Endometrial microvascular endothelial cells (primary cell): ENCODE measurements around the gene CACNG4. TPM values are rescaled to one million over a fixed set of nuclear protein-coding genes. Genes with fewer than 3 reads are reported as not detected.
"Not testable (repeated sequence)": the region's sequence is repeated elsewhere in the genome, so short reads cannot be mapped to it uniquely, and the experiment has no call there.

Experiments used
- in situ Hi-C: cut with HindIII; loops from 2 replicates; pipeline ENCODE4 v1.10.0; 2017; ENCODE audit warnings: low sequenced_read_pairs, low pct_unique_long_range_greater_than_20kb; ENCODE audit errors: inconsistent ontology term
- total RNA-seq: library from RNA; depleted of rRNA; stranded (reverse); fragments of >200 nt; gene quantifications from one replicate; pipeline ENCODE4 v1.2.3, GENCODE V29; 2015; ENCODE audit errors: inconsistent ontology term

Gene CACNG4
- total RNA-seq, 1 donor from 2014 or later: not detected

DNA sequence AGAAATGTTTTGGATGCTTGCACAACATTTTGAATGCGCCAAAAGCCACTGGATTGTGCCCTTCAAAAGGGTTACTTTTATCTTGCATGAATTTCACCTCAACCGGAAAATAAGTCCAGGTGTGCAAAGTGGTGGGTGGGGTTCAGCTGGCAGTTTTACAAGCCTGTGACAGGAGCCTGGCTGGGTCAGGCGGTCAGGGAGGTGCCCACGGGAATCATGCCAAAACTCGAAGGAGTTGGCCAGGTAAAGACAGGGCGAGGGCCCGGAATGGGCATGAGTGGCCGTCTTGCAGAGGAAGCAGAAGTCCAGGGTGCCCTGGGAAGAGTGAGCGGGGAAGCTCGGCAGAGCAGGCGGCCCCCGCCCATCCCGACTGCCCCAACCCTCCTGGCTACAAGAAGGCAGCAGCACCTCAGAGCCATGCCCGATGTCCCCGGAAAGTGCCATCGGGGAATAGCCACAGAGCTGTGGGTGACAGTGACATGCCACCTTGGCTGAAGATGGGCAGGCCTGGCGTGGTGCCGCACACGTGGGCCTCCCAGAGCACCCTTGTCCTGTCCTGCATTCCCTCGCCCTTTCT lies 60.8 kb downstream of the CACNG4 start:
- in situ Hi-C loops: no loop called here

DNA sequence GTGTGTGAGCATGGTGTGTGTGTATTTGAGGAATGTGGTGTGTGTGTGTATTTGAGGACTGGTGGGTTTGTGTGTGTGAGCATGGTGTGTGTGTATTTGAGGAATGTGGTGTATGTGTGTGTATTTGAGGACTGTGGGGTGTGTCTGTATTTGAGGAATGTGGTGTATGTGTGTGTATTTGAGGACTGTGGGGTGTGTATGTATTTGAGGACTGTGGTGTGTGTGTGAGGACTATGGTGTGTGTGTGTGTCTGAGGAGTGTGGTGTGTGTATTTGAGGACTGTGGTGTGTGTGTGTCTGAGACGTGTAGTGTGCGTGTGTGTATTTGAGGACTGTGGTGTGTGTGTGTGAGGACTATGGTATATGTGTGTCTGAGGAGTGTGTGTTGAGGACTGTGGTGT lies 61.8 kb downstream of the CACNG4 start:
- in situ Hi-C loops: no loop called here

DNA sequence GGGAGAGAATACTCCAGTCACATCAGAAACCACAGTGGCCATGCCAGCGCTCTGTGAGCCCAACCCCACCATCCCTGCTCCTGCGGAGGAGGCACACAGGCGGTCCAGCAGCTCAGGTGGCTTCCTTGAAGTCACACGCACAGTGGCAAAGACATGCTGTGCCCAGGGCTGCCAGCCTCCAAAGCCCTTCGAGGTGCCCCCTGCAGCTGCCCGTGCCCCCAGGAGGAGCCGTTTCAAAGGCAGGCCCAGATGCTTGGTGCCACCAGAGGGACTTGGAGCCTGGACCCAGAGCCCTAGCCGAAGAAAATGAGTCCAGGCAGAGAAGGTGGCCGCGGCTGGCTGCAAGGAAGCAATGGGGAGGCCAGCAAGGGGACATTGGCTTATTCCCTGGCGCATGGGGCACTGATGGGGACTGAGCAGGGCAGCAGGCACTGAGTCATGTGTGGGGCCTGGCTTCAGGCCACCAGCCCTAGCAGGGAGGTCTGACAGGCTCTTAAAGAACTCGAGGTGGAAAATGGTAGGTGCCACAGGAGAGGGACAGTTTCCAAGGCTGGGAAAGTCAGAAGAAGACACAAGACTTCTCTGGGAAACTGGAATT lies 62.6 kb downstream of the CACNG4 start:
- in situ Hi-C loops: no loop called here

DNA sequence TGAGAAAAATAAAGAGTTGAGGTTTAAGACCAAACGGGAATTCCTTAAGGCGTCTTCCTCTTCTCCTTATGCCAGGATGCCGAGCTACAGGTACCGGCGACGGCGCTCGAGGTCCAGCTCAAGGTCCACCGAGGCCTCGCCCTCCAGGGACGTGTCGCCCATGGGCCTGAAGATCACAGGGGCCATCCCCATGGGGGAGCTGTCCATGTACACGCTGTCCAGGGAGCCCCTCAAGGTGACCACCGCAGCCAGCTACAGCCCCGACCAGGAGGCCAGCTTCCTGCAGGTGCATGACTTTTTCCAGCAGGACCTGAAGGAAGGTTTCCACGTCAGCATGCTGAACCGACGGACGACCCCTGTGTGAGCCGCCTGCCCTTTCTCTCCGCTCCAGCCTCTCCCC lies 66.1 kb downstream of the CACNG4 start:
- in situ Hi-C loops: no loop called here

DNA sequence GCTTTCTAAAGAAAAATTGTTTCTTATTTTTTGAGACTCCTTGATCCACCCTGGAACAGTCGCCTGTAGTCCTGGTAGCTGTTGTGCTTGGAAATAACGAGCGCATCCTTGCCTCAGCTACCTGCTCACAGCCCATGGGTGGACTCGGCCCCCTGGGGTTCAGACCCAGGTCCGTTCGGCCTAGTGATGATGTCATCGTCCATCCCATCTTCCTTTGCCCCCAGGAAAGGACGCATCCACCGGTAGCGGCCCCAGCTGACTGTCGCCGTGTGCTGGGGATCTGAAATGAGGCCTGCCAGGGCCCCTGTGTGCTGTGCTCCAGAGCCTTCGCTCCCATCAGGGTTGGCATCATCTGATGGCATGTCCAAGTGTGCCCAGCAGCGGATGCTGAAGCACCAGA lies 67.9 kb downstream of the CACNG4 start:
- in situ Hi-C loops: no loop called here

DNA sequence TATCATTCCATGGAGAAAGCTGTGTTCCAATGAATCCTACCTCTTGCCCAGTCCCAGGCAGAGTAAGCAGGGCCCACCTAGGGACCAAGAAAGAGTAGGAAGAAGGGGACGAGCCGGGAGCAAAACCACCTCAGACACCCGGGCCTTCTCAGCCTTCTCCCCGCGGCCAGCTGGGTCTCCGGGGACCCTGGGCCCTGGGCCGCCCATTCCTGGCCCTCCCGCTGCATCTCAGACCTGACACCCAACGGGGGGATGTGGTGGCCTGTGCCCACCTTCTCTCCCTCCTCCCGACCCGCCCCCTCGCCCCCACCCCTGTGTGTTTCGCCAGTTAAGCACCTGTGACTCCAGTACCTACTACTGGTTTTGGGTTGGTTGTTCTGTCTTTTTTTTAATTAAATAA lies 68.5 kb downstream of the CACNG4 start:
- in situ Hi-C loops: no loop called here

DNA sequence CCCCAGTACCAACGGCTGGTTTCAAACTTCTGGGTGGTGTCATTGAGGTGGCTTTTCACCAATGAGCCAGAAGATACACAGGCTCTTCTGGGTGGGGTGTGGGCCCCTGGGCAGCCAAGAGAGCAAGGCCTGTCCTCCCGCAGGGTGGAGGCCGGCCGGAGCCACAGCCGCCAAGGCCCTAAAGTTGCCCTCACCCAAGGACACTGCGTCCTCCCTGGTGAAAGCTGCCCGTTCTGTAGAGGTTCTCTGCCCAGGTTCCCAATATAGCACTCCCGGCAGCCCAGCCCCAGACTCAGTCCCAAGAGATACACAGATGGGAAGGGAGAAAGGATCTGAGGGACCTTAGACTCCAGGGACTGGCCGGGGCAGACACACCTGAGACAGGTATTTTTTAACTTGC lies 69.1 kb downstream of the CACNG4 start:
- in situ Hi-C loops: no loop called here

DNA sequence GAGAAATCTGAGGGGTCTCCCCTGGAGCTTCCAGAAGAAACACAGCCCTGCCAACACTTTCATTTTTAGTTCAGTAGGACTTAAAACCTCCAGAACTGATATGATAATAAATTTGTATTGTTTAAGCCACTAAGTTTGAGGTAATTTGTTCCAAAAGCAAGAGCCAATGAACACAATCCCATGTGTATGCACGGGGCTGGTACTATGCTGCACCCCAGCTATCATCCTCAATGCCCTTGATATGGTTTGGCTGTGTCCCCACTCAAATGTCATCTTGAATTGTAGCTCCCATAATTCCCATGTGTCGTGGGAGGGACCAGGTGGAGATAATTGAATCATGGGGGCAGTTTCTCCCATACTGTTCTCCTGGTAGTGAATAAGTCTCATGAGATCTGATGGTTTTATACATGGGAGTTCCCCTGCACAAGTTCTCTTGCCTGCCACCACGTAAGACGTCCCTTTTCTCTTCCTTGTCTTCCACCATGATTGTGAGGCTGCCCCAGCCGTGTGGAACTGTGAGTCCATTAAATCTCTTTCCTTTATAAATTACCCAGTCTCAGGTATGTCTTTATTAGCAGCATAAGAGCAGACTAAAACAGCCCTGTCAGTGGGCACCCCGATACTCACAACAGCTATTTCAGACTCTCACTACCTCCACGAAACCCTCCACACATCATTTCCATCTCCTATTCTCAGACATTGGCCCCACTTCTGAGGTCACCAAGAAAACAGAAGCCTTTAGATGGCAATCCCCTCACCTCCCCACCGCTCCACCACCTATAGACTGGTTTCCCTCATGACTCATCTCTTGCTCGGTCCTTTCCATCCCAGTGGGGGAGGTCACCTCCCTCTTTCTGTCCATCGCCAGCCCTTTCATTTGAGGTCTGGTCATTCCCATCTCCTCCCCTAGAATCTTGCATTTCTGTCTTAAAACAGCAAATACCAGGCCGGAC lies 70.9 kb downstream of the CACNG4 start:
- in situ Hi-C loops: no loop called here

DNA sequence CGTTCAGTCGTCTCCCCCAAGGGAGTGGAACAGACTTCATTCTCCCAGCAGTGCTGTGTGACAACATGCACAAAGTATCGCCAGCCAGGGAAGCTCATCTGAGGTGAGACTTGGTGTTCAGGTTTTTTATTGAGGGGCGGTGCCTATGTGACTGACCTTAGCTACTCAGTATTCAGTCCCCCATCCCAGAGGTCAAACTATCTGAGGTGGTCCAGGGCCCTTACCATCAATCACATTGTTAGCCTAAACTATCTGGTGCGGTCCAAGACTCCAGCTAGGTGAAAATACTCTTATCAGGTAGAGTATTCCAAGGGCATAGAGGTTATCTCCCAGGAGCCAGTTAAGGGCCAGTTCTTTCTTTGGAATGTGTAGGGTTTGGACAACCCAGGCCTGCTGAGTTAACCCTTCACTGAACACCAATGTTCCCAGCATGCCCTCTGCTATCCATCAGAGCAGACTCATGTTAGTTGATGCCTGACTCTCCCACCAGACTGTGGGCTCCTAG lies 74.4 kb downstream of the CACNG4 start:
- in situ Hi-C loops: no loop called here

DNA sequence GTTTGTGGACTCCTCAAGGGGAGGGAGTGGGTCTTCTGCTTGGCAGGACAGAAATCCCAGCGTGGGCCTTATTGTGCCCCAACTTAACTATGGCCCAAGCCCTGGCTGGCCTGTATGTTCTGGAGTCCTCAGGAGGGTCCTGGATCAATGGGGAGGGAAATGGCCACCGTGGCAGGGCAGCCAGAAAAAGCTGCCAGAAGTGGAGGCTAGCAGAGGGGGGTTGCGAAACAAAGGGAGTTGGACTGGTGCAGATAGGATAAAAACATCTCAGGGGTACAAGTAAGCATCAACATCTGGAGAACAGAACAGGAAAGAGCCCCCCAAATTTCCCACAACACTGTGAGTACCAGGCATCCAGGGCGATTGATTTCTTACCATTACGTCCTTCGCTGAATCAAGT lies 76.1 kb downstream of the CACNG4 start:
- in situ Hi-C loops: no loop called here

DNA sequence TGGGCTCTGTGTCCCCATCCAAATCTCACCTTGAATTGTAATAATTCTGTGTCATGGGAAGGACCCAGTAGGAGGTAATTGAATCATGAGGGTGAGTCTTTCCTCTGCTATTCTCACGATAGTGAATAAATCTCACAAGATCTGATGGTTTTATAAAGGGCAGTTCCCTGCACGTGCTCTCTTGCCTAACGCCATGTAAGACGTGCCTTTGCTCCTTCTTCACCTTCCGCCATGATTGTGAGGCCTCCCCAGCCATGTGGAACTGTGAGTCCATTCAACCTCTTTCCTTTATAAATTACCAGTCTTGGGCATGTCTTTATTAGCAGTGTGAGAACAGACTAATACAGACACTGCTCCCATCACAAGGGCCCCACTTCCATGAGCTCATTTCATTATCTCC lies 76.6 kb downstream of the CACNG4 start:
- in situ Hi-C loops: not testable (repeated sequence)

DNA sequence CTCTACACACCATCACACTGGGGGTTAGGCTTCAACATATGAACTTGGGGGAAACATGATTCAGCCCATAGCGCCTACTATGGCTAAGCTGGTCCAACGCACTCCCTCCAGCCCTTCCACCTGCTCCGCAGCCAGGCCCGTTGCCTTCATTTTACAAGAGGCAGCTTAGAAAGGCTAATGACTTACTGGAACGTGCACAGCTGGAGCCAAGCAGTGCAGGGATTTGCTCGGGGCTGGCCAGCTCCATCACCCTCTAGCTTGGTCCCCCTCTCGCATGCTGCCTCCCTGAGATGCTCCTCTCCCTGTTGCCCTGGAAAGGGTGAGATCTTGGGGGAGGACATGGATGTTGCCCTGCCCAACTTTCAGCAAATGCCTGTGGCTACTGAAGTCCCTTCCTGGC lies 77.0 kb downstream of the CACNG4 start:
- in situ Hi-C loops: no loop called here

DNA sequence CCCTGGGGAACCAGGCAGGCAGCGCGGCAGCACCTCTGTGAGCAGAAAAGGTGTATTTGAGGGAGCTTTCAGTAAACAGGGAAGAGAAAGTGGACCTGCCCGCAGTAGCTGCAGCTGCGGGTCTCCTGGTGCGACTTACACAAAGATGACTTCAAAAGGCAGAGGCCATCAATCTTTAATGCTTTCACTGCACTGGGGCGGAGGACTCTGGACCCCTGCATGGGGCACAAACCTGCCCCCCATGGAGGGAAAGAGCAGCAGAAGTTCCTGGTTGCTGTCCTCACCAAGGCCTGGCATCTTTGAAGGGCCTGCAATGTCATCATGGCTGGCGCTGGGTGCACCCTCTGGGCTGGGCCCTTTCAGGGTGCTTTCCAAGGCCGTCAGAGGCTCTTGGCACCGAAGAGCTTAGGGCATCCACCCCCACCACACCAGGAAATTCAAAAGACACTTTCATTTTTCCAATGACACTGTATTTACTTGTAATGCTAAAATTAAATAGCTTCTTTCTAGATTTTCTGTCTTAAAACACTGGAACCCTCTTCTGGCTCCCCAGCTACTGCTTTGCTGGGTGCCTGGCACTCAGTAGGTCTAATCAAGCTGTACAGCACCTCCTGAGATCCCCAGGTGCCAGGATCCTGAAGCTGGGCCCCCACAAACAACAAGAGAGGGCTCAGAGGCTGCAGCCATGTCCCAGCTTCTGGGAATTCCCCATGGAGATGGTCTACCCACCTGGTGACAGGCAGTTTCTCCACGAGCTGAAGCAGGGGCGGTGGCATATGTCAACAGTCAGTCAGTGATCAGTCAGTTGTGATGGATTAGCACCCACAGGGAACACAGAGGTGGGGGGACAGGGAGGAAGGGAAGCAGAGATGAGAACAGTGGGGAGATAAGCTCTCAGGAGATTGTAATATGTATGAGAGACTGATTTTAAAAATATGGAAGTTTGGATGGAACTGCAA lies 77.7 kb downstream of the CACNG4 start:
- in situ Hi-C loops: no loop called here

DNA sequence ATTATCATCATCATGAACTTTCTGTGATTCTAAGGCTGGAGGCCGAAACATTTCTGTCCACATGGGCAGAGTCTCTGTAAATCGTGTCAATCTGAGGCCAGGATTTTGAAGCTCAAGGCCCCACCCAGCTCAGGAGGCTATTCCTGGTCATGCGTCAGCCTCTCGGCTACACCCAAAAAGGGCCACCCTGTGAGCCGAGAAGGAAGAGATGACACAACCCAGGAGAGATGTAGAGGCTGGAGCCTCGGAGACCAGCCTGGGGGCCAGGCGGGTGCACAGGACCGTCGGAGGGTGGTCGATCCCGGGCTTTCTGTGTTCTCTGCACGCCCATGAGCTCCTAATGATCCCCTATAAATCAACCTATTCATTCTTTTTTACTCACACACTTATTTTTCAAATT lies 78.8 kb downstream of the CACNG4 start:
- in situ Hi-C loops: no loop called here

DNA sequence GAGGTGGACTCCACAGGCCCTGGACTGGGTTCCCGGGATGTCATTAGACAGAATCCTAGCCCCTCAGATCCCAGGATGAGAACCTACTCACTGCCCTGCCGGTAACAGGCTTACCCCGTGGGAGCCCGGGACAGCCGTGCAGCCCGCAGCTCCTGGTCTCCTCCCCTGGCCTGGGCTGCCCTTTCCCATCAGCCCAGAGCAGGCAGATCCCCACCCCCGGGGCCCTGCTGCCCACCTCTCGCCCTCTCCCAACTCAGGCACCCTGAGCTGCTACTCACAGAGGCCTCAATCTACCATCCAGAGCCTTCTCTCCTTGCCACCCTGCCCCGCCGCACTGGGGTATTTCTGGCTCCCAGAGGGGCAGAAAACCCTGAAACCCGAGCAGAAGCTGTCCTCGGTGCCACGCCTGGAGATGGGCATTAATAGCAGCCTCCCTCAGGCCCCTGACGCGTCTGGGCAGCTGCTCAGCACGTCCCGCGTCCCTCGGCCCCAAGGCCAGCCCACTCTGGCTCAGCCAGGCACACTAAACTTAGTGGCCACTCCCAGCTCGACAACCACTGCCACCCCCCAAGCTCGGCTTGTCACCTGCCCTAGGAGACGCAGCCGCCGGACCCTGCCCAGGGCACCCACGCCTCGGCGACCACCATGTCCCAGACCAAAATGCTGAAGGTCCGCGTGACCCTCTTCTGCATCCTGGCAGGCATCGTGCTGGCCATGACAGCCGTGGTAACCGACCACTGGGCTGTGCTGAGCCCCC lies 79.7 kb downstream of the CACNG4 start, which contains the start of gene CACNG1:
Gene CACNG1 (plus strand): TSS at position 539 of the 757 bp plus-strand sequence. CDS start 107 bp downstream, at position 646.
- in situ Hi-C loops: no loop called here

DNA sequence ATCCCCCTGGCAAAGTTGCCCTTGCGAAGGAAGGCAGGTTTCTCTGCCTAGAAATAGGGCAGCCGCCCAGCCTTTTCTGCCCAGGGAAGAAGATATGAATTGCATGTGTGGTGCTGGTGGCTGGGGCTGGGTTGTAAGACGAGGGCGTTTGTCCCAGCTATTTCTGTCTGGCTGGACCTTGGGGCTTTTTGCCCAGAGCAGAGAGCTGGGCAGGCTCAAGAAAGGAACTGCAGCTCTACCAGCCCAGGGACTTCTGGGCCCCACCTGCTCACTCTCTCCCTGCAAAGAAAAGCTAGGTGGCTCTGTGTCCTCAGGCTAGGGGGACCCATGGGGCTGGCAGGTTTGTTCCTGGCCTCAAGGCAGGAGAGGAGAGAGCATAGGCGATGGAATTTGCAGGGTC lies 80.4 kb downstream of the CACNG4 start:
- in situ Hi-C loops: no loop called here

DNA sequence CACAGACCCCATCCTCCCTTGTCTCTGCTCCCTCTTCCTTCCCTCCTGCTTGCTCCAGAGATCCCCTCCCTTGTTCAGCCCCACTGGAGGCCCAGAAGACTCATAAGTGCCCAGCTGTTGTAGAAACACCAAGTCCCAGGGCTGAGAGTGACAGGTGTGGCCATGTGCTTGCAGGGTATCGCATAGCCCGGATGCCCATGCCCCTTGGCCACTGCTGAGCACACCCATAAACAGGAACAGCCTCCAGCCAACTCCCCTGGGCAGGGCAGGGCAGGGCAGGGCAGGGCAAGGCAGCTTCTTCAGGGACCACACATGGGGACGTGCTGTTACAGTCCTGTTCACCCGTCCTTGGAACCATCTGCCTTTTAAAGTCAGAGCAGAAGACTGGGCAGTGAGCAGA lies 81.9 kb downstream of the CACNG4 start:
- in situ Hi-C loops: no loop called here

DNA sequence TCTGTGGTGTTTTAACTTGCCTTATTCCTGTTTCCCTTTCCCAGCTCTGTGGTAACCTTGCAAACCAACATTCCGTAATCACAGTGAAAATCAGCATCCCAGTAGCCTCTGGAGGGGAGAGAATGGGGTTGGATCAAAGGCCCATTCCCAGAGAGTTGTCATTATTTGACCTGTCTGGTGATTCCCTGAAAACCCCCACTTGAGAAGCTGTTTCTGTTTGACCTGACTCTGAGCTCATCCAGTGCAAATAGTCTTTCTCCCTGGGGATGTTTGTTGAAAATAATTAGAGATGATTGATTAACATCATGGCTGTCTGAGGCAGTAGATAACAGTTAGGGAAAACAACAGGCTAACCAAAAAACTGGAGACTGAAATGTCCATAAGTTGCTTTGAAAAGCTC lies 82.9 kb downstream of the CACNG4 start:
- in situ Hi-C loops: no loop called here
